ENCODE data around the gene TEP1. TPM values are rescaled to one million over a fixed set of nuclear protein-coding genes. Genes with fewer than 3 reads are reported as not detected.

TEP1 gene
- total and polyA plus RNA-seq, 2 of the 13 experiments (the other 11 are each of a cell fraction or from before 2014, with no cell fraction given): 11.0 to 12.8 TPM

- TF ChIP-seq ZNF557 (CRISPR knock-in tag; IDR thresholded peaks at IDR 0.05) (no peak; the same call in 1 of the 2 replicates), ZNF407 (CRISPR knock-in tag; IDR thresholded peaks at IDR 0.05; ENCODE audit: not compliant biosample characterization) (peak; percentile 71), ZMYM4 (CRISPR knock-in tag; IDR thresholded peaks at IDR 0.05) (peak; percentile 100), HOXA7 (CRISPR knock-in tag; IDR thresholded peaks at IDR 0.05) (no peak), PRMT3 (CRISPR knock-in tag; IDR thresholded peaks at IDR 0.05; ENCODE audit: borderline replicate concordance, low read depth) (0 out of 2 replicates have a peak, but pooled peaks have one; percentile 62), CEBPB (IDR thresholded peaks at IDR 0.05; ENCODE audit: borderline replicate concordance, low read depth, low read length) (peak; percentile 93), AFF4 (CRISPR knock-in tag; IDR thresholded peaks at IDR 0.05) (no peak), ZNF18 (CRISPR knock-in tag; IDR thresholded peaks at IDR 0.05; ENCODE audit: insufficient replicate concordance) (no peak), ZFP36 (IDR thresholded peaks at IDR 0.05; ENCODE audit: borderline replicate concordance, low read depth, low read length, partially characterized antibody) (no peak), ZNF235 (CRISPR knock-in tag; IDR thresholded peaks at IDR 0.05; ENCODE audit: borderline replicate concordance) (0 out of 2 replicates have a peak, but pooled peaks have one; percentile 20), ZNF441 (CRISPR knock-in tag; IDR thresholded peaks at IDR 0.05; ENCODE audit: borderline replicate concordance) (peak; percentile 70; the same call in 1 of the 2 replicates), SMC3 (IDR thresholded peaks at IDR 0.05; ENCODE audit: low read length) (no peak), ZNF562 (CRISPR knock-in tag; IDR thresholded peaks at IDR 0.05; ENCODE audit: borderline replicate concordance) (no peak)
Observed at GRCh38 chr14:20461225-20462141, 48.2 kb upstream of the TEP1 start, which contains the start of gene PIP4P1 (continued).
